HepG2 (cell line): ENCODE results near the gene ISCA2. TPM values are rescaled to one million over a fixed set of nuclear protein-coding genes. Genes with fewer than 3 reads are reported as not detected.

ENCODE experiments used
- ATAC-seq: fragments of 200-7000 bp; cut with Tn5 transposase; 3 replicates; pipeline ENCODE4 v1.9.1; 2020; ENCODE audit warnings: mild to moderate bottlenecking, moderate library complexity
- BruUV-seq: library from RNA; stranded (reverse); fragments of 400-500 nt; replicated peaks from 2 replicates; lab custom pipeline; 2021; lab: Mats Ljungman, UMichigan
- CTCF ChIA-PET: fragments of 300-600 bp; formaldehyde crosslinking; extraction: SDS; loops from one replicate; lab custom pipeline; 2021; ENCODE audit warnings: low total read pairs, inconsistent platforms, low intra/inter-chr PET ratio; lab: Yijun Ruan, JAX
- POLR2A ChIA-PET: fragments of 350-600 bp; sonication (Branson Sonifier 250); formaldehyde crosslinking; loops from one replicate; lab custom pipeline; 2020; ENCODE audit warnings: antibody characterized with exemption, inconsistent platforms; lab: Yijun Ruan, JAX
- DNase-seq: peaks from one replicate; pipeline ENCODE4 v3.0.0-alpha.2; 2015; ENCODE audit warnings: low spot score
- FAIRE-seq: peaks from 3 replicates; lab custom pipeline; 2011; peaks lifted over from hg19 to GRCh38; lab: Jason Lieb, UNC
- H2AFZ ChIP-seq: one replicate; pipeline ENCODE4 v1.6.1; 2011; ENCODE audit warnings: low read length, inconsistent platforms
- H3K27ac ChIP-seq: fragments of 300-600 bp; 3 replicates; pipeline ENCODE4 v1.8.0; 2011; ENCODE audit warnings: mixed run types, mild to moderate bottlenecking, mixed read lengths, low read length, inconsistent platforms; ENCODE audit not compliant: insufficient read depth; ENCODE audit errors: extremely low read length
- H3K27me3 ChIP-seq, 2 experiments: fragments of 200-600 bp in 1 of 2; 2 replicates in 1 of 2; 3 replicates in 1 of 2; pipeline versions ENCODE4 v1.6.0 to v1.8.0; 2011; ENCODE audit warnings: low read length in 2 of 2, mild to moderate bottlenecking in 2 of 2, moderate library complexity in 2 of 2, inconsistent platforms in 1 of 2; ENCODE audit not compliant: insufficient read depth in 2 of 2, control insufficient read depth in 1 of 2
- H3K36me3 ChIP-seq, 2 experiments: fragments of 200-600 bp in 1 of 2; replicated peaks in 1 of 2; 2 replicates in 1 of 2; 3 replicates in 1 of 2; pipeline versions ENCODE4 v1.5.1 to v1.8.0; 2011; ENCODE audit warnings: low read length in 2 of 2, inconsistent platforms in 1 of 2; ENCODE audit not compliant: insufficient read depth in 2 of 2, control insufficient read depth in 1 of 2
- H3K4me1 ChIP-seq: 2 replicates; pipeline ENCODE4 v1.5.1; 2012; ENCODE audit warnings: low read length, inconsistent platforms; ENCODE audit not compliant: insufficient read depth
- H3K4me2 ChIP-seq: 2 replicates; pipeline ENCODE4 v1.6.0; 2011; ENCODE audit warnings: low read depth, low read length, inconsistent platforms
- H3K4me3 ChIP-seq, 3 experiments: fragments of 200-600 bp in 1 of 3; sonication (generic), shearing (Covaris generic) in 1 of 3; replicated peaks in 1 of 3; 2 replicates each; pipeline ENCODE4 v1.5.1; 2011 to 2016; ENCODE audit warnings: low read length in 3 of 3, inconsistent platforms in 2 of 3, low read depth in 2 of 3, mild to moderate bottlenecking in 2 of 3, control low read depth in 1 of 3, mixed read lengths in 1 of 3; ENCODE audit not compliant: insufficient read depth in 1 of 3
- H3K79me2 ChIP-seq: one replicate; pipeline ENCODE4 v1.6.1; 2011; ENCODE audit warnings: low read length, inconsistent platforms; ENCODE audit not compliant: insufficient read depth
- H3K9ac ChIP-seq: 2 replicates; pipeline ENCODE4 v1.6.0; 2011; ENCODE audit warnings: mild to moderate bottlenecking, low read depth, low read length, inconsistent platforms; ENCODE audit not compliant: insufficient read depth
- H3K9me3 ChIP-seq: 2 replicates; pipeline ENCODE4 v1.5.1; 2012; ENCODE audit warnings: mild to moderate bottlenecking, low read length
- H4K20me1 ChIP-seq: 2 replicates; pipeline ENCODE4 v1.6.0; 2011; ENCODE audit warnings: inconsistent platforms, mild to moderate bottlenecking, low read length, moderate library complexity; ENCODE audit not compliant: insufficient read depth
- CSRNP2 ChIP-seq: sonication (generic); formaldehyde crosslinking; conservative IDR thresholded peaks from 2 replicates; pipeline ENCODE4 v1.8.0; 2022; ENCODE audit warnings: low read depth, missing genetic modification reagents
- GPBP1L1 ChIP-seq: sonication (generic); formaldehyde crosslinking; IDR thresholded peaks from 2 replicates; pipeline ENCODE4 v1.5.0; 2020; ENCODE audit warnings: mild to moderate bottlenecking, missing genetic modification reagents
- IRF1 ChIP-seq: sonication (generic); formaldehyde crosslinking; IDR thresholded peaks from 2 replicates; pipeline ENCODE4 v1.4.0; 2020; ENCODE audit warnings: low read depth, mild to moderate bottlenecking, missing genetic modification reagents
- ISL2 ChIP-seq: sonication (generic); formaldehyde crosslinking; IDR thresholded peaks from 2 replicates; pipeline ENCODE4 v1.5.0; 2020; ENCODE audit warnings: missing genetic modification reagents
- NR3C1 ChIP-seq: sonication (generic); formaldehyde crosslinking; IDR thresholded peaks from 2 replicates; pipeline ENCODE4 v1.4.0; 2020; ENCODE audit warnings: missing genetic modification reagents
- SETDB1 ChIP-seq: sonication (generic); formaldehyde crosslinking; IDR thresholded peaks from 2 replicates; pipeline ENCODE4 v1.5.1; 2020; ENCODE audit warnings: missing genetic modification reagents, mild to moderate bottlenecking, borderline replicate concordance
- SSRP1 ChIP-seq: IDR thresholded peaks from 2 replicates; pipeline ENCODE4 v1.6.1; 2016; ENCODE audit warnings: control low read depth
- ZNF557 ChIP-seq: sonication (generic); formaldehyde crosslinking; IDR thresholded peaks from 2 replicates; pipeline ENCODE4 v1.4.0; 2020; ENCODE audit warnings: missing genetic modification reagents
- ZSCAN21 ChIP-seq: sonication (generic); formaldehyde crosslinking; IDR thresholded peaks from 2 replicates; pipeline ENCODE4 v1.8.0; 2022; ENCODE audit warnings: mild to moderate bottlenecking, missing genetic modification reagents, moderate library complexity, borderline replicate concordance
- WGBS: methylation state at CpG from one replicate; pipeline ENCODE4 v1.1.6; 2017; ENCODE audit warnings: low lambda C conversion rate; 5-methylcytosine and 5-hydroxymethylcytosine counted together
- in situ Hi-C: cut with HindIII; loops from 2 replicates; pipeline ENCODE4 v1.10.0; 2017; ENCODE audit warnings: low pct_unique_long_range_greater_than_20kb; ENCODE audit not compliant: extremely low pct_ligation_motif_present
- intact Hi-C: fragments of 100-400 bp; cut with micrococcal nuclease; formaldehyde crosslinking; loops from one replicate; pipeline ENCODE4 v1.10.0; 2022; ENCODE audit not compliant: unreplicated experiment
- polyA plus RNA-seq, 8 experiments: library from polyadenylated mRNA; depleted of rRNA in 3 of 8; stranded (reverse) in 7 of 8; unstranded in 1 of 8; fragments of >200 nt; fragmentation: Illumina TruSeq in 4 of 8; extraction: Trizol in 4 of 8; gene quantifications; 2 replicates each; pipeline versions ENCODE4 v1.2.1 to v1.2.3, GENCODE V29; 2011 to 2016; ENCODE audit warnings: low read depth in 4 of 8, missing spikeins in 1 of 8, mixed read lengths in 1 of 8; ENCODE audit not compliant: insufficient read depth in 1 of 8
- total RNA-seq, 5 experiments: library from RNA; depleted of rRNA; stranded (reverse); fragments of >200 nt; fragmentation: Illumina TruSeq; extraction: Trizol; gene quantifications; 2 replicates each; pipeline ENCODE4 v1.2.3, GENCODE V29; 2016; ENCODE audit warnings: low read depth in 1 of 5
- TF ChIP-seq, protein P1 (sequence below): sonication (generic); formaldehyde crosslinking; IDR thresholded peaks from 2 replicates; pipeline ENCODE4 v1.4.0; 2020; ENCODE audit warnings: mild to moderate bottlenecking, missing genetic modification reagents
- TF ChIP-seq, protein P2 (sequence below): sonication (generic); formaldehyde crosslinking; IDR thresholded peaks from 2 replicates; pipeline ENCODE4 v1.5.0; 2020; ENCODE audit warnings: mild to moderate bottlenecking, missing genetic modification reagents, moderate library complexity

The ISCA2 gene
- total and polyA plus RNA-seq, 2 of the 13 experiments (the other 11 are each of a cell fraction or from before 2014, with no cell fraction given), result 32.1 to 43.4 TPM

DNA sequence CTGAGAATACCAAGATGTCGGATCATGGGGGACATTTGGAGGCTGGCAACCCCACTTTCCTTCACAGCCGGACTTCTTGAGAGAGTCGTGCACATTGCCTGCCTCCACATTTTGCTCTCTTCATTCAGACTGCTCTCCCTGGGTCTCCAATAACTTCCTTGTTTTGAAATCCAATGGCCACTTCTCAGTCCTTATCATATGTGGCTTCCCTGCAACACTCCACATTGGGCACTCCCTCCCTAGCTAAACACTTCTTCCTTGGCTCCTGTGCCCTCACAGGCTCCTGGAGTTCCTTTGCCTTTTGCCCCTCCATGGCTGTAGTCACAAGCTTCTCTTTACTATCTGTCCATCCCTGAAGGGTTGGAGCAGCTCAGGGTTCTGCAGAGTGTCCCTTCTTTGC is 30.6 kb upstream of the ISCA2 start:
- H3K27me3 ChIP-seq, result no peaks in the 10 kb centered on the region
- no peak overlapping the region for H3K9ac ChIP-seq
- H3K4me3 ChIP-seq, result no peak overlapping the region
- CTCF ChIA-PET, result no interaction called here
- no peaks in the 10 kb centered on the region for H3K79me2 ChIP-seq
- WGBS, result 94% methylated on average over 3 of the region's 3 CpGs
- H3K36me3 ChIP-seq, result no peaks in the 10 kb centered on the region
- in situ Hi-C loops, result no loop called here
- DNase-seq (no peak), FAIRE-seq (no peak), ATAC-seq (no peak)
- no peak overlapping the region for H3K4me2 ChIP-seq
- no peaks in the 10 kb centered on the region for H3K9me3 ChIP-seq
- H3K4me1 ChIP-seq, result no peaks in the 10 kb centered on the region
- TF ChIP-seq GPBP1L1, result no peak
- no peak for TF ChIP-seq ISL2 (CRISPR knock-in tag)
- TF ChIP-seq ZNF557 (CRISPR knock-in tag), result no peak
- TF ChIP-seq, protein P1, sequence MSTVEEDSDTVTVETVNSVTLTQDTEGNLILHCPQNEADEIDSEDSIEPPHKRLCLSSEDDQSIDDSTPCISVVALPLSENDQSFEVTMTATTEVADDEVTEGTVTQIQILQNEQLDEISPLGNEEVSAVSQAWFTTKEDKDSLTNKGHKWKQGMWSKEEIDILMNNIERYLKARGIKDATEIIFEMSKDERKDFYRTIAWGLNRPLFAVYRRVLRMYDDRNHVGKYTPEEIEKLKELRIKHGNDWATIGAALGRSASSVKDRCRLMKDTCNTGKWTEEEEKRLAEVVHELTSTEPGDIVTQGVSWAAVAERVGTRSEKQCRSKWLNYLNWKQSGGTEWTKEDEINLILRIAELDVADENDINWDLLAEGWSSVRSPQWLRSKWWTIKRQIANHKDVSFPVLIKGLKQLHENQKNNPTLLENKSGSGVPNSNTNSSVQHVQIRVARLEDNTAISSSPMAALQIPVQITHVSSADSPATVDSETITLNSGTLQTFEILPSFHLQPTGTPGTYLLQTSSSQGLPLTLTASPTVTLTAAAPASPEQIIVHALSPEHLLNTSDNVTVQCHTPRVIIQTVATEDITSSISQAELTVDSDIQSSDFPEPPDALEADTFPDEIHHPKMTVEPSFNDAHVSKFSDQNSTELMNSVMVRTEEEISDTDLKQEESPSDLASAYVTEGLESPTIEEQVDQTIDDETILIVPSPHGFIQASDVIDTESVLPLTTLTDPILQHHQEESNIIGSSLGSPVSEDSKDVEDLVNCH (CRISPR knock-in tag), result no peak
- no peak for TF ChIP-seq SSRP1 (CRISPR knock-in tag)
- TF ChIP-seq, protein P2, sequence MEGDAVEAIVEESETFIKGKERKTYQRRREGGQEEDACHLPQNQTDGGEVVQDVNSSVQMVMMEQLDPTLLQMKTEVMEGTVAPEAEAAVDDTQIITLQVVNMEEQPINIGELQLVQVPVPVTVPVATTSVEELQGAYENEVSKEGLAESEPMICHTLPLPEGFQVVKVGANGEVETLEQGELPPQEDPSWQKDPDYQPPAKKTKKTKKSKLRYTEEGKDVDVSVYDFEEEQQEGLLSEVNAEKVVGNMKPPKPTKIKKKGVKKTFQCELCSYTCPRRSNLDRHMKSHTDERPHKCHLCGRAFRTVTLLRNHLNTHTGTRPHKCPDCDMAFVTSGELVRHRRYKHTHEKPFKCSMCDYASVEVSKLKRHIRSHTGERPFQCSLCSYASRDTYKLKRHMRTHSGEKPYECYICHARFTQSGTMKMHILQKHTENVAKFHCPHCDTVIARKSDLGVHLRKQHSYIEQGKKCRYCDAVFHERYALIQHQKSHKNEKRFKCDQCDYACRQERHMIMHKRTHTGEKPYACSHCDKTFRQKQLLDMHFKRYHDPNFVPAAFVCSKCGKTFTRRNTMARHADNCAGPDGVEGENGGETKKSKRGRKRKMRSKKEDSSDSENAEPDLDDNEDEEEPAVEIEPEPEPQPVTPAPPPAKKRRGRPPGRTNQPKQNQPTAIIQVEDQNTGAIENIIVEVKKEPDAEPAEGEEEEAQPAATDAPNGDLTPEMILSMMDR, result no peak
- no peak for TF ChIP-seq CSRNP2 (CRISPR knock-in tag)
- TF ChIP-seq IRF1 (CRISPR knock-in tag), result no peak
- TF ChIP-seq NR3C1 (CRISPR knock-in tag), result no peak
- no peak for TF ChIP-seq SETDB1
- TF ChIP-seq ZSCAN21 (CRISPR knock-in tag), result no peak
- intact Hi-C loops, result no loop called here
- no TSS peak for BruUV-seq
- H2AFZ ChIP-seq, result no peak overlapping the region
- H3K27ac ChIP-seq, result no peak overlapping the region
- POLR2A ChIA-PET, result no interaction called here
- H4K20me1 ChIP-seq, result no peaks in the 10 kb centered on the region
